Heart left ventricle (tissue), 13 donors: Measurements from ENCODE around the gene USE1.

Source experiments
- CTCF ChIP-seq, 12 donors: fragments of 200-600 bp; sonication (generic) in 4 of 12; IDR thresholded peaks; one replicate each; pipeline versions ENCODE4 v1.5.0 to v1.8.0; 2018 to 2022; ENCODE audit warnings: antibody characterized with exemption in 12 of 12, mild to moderate bottlenecking in 5 of 12
- POLR2A ChIP-seq, 2 donors: fragments of 450-650 bp; IDR thresholded peaks; one replicate each; pipeline ENCODE4 v1.6.1; 2017; ENCODE audit warnings: antibody characterized with exemption in 2 of 2, mild to moderate bottlenecking in 2 of 2, moderate library complexity in 2 of 2
- donor health status: ischemic (EF 13 %, LVEDD 7.1; RV severe dilation, severe dysfunction).
- donor health status: DM: no; HTN: yes; CAD: no.
- donor health status: DM: no; HTN: no; CAD: no.
- donor health status: ischemic (EF 25% LVEDD 6.9; RV normal size, moderate dysfunction).
- donor health status: ischemic (EF 25% LVEDD 5.7; RV mildly dilated, moderate dysfunction).
- donor health status: ischemic (EF 35%, LVEDD 5.7; RV mildly dilated, moderate dysfunction).
- donor health status: nonischemic (EF 11% LVEDD 7.7; RV severe dilation, severe dysfunction).
- donor health status: DM: yes; HTN: yes; CAD: no.
- donor health status: PGD.
- donor health status: ischemic (EF 29% LVEDD 5.4; RV normal size, mild dysfunction).
- donor health status: nonischemic (EF 23%, LVEDD 6.1; RV moderate dilation, normal function).

- TF ChIP-seq CTCF (IDR thresholded peaks at IDR 0.05) (no peak), POLR2A (IDR thresholded peaks at IDR 0.05) (no peak)
Observed at GRCh38 chr19:17165715-17166114, 49.4 kb upstream of the USE1 start.
